Calu3 (cell line): ENCODE data around the gene CYBRD1. TPM values are rescaled to one million over a fixed set of nuclear protein-coding genes. Genes with fewer than 3 reads are reported as not detected.

Source experiments
- BruUV-seq: library from RNA; stranded (reverse); fragments of 400-500 nt; replicated peaks from 2 replicates; lab custom pipeline; 2021; lab: Mats Ljungman, UMichigan
- CTCF ChIA-PET: fragments of 300-600 bp; sonication (Branson Sonifier 250); formaldehyde crosslinking; loops from one replicate; lab custom pipeline; 2022; ENCODE audit warnings: antibody characterized with exemption; lab: Charles Lee
- DNase-seq: peaks from one replicate; pipeline ENCODE4 v3.0.0; 2022
- H3K27ac Mint-ChIP-seq: one replicate; pipeline ENCODE4 v1.8.0; 2022; ENCODE audit warnings: mixed read lengths; ENCODE audit not compliant: unreplicated experiment
- H3K27me3 Mint-ChIP-seq: one replicate; pipeline ENCODE4 v1.8.0; 2022; ENCODE audit warnings: mixed read lengths; ENCODE audit not compliant: unreplicated experiment
- H3K36me3 Mint-ChIP-seq: one replicate; pipeline ENCODE4 v1.8.0; 2022; ENCODE audit warnings: mild to moderate bottlenecking, moderate library complexity, mixed read lengths; ENCODE audit not compliant: insufficient read depth, unreplicated experiment
- H3K4me1 Mint-ChIP-seq: one replicate; pipeline ENCODE4 v1.8.0; 2022; ENCODE audit warnings: mild to moderate bottlenecking, low read depth, mixed read lengths; ENCODE audit not compliant: unreplicated experiment
- H3K4me3 Mint-ChIP-seq: one replicate; pipeline ENCODE4 v1.8.0; 2022; ENCODE audit warnings: mild to moderate bottlenecking, low read depth, moderate library complexity, mixed read lengths; ENCODE audit not compliant: unreplicated experiment
- H3K9me3 Mint-ChIP-seq: one replicate; pipeline ENCODE4 v1.8.0; 2022; ENCODE audit warnings: low read depth, mixed read lengths; ENCODE audit not compliant: unreplicated experiment
- intact Hi-C: fragments of 100-400 bp; cut with micrococcal nuclease; formaldehyde crosslinking; loops from one replicate; pipeline ENCODE4 v1.10.0; 2022; ENCODE audit not compliant: unreplicated experiment
- total RNA-seq: library from RNA; stranded (reverse); gene quantifications from 2 replicates; pipeline ENCODE4 v1.2.3, GENCODE V29; 2022
- TF ChIP-seq, protein P1 (sequence below): fragments of 200-600 bp; IDR thresholded peaks from one replicate; pipeline ENCODE4 v1.8.0; 2022; ENCODE audit warnings: antibody characterized with exemption; ENCODE audit not compliant: unreplicated experiment

The CYBRD1 gene
- total RNA-seq, 1 experiment from 2014 or later, result 2.6 TPM

DNA sequence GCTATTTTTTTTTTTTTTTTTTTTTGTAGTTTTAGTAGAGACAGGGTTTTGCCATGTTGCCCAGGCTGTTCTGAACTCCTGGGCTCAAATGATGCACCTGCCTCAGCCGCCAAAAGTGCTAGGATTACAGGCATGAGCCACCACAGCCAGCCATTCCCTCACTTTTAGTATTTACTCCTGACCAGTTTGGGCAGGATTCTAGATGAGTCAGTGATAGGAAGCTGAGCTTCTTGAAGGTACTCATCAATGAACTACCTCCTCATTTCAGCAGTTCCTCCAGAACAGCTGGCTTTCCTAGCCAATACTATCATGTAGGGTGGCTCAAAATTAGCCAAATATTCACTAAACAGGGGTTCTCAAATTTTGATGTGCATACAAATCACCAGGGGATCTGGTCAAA is 57.2 kb downstream of the CYBRD1 start:
- Mint-ChIP-seq H3K27me3 (no peaks in the 10 kb centered on the region), H3K36me3 (no peaks in the 10 kb centered on the region), H3K4me3 (no peak overlapping the region), H3K4me1 (no peaks in the 10 kb centered on the region), H3K27ac (no peak overlapping the region), H3K9me3 (no peaks in the 10 kb centered on the region)
- BruUV-seq, result no TSS peak
- CTCF ChIA-PET, result interaction anchor here (0.6 to 0.7 kb wide), 3 partner anchors 51 to 541 kb away, joined by 3 to 4 read pairs (median 4); no protein-coding TSS in a partner anchor
- TF ChIP-seq, protein P1, sequence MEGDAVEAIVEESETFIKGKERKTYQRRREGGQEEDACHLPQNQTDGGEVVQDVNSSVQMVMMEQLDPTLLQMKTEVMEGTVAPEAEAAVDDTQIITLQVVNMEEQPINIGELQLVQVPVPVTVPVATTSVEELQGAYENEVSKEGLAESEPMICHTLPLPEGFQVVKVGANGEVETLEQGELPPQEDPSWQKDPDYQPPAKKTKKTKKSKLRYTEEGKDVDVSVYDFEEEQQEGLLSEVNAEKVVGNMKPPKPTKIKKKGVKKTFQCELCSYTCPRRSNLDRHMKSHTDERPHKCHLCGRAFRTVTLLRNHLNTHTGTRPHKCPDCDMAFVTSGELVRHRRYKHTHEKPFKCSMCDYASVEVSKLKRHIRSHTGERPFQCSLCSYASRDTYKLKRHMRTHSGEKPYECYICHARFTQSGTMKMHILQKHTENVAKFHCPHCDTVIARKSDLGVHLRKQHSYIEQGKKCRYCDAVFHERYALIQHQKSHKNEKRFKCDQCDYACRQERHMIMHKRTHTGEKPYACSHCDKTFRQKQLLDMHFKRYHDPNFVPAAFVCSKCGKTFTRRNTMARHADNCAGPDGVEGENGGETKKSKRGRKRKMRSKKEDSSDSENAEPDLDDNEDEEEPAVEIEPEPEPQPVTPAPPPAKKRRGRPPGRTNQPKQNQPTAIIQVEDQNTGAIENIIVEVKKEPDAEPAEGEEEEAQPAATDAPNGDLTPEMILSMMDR, result no peak
- intact Hi-C loops, result no loop called here
- DNase-seq, result no peak

DNA sequence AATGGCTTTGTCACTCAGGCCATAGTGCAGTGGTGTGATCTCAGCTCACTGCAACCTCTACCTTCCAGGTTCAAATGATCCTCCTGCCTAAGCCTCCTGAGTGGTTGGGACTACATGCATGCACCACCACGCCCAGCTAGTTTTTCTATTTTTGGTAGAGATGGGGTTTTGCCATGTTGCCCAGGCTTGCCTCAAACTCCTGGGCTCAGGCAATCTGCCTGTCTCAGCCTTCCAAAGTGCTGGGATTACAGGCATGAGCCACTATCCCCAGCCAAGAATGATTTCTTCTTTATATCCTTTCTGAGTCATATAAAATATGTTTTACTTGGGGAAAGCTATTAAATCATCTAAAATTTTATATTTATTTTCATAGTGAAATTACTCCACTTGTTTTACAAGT is 61.3 kb downstream of the CYBRD1 start:
- peaks cover 21% of the 10 kb centered on the region for H3K27me3 Mint-ChIP-seq
- no peak overlapping the region for H3K4me3 Mint-ChIP-seq
- intact Hi-C loops, result no loop called here
- TF ChIP-seq, protein P1, result no peak
- DNase-seq, result no peak
- CTCF ChIA-PET, result interaction anchor here (0.8 kb wide), 1 partner anchor 523 kb away, joined by 7 read pairs; no protein-coding TSS in a partner anchor
- H3K27ac Mint-ChIP-seq, result no peak overlapping the region
- no TSS peak for BruUV-seq
- no peaks in the 10 kb centered on the region for H3K9me3 Mint-ChIP-seq
- no peaks in the 10 kb centered on the region for H3K36me3 Mint-ChIP-seq
- no peaks in the 10 kb centered on the region for H3K4me1 Mint-ChIP-seq

DNA sequence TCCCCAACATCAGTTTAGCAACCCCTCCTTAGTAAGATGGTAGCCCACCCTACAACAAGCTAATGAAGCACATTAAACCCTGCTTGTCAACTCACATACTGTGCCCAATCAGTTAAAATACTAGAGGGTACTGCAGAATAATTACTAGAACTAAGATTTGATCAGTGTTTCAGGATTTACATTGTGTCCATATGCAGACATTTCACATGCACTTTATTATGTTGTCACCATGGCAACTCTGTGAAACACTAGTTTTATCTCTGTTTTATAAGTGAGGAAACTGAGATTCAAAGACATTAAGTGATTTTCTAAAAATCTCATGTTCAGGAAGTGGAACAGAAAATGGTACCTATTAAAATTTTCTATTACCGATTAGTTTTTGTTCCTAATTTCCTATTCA is 61.7 kb downstream of the CYBRD1 start:
- BruUV-seq, result no TSS peak
- intact Hi-C loops, result no loop called here
- H3K4me3 Mint-ChIP-seq, result no peak overlapping the region
- no peaks in the 10 kb centered on the region for H3K9me3 Mint-ChIP-seq
- no peaks in the 10 kb centered on the region for H3K4me1 Mint-ChIP-seq
- H3K36me3 Mint-ChIP-seq, result no peaks in the 10 kb centered on the region
- peaks cover 21% of the 10 kb centered on the region for H3K27me3 Mint-ChIP-seq
- DNase-seq, result no peak
- CTCF ChIA-PET, result no interaction called here
- TF ChIP-seq, protein P1, result no peak
- no peak overlapping the region for H3K27ac Mint-ChIP-seq

DNA sequence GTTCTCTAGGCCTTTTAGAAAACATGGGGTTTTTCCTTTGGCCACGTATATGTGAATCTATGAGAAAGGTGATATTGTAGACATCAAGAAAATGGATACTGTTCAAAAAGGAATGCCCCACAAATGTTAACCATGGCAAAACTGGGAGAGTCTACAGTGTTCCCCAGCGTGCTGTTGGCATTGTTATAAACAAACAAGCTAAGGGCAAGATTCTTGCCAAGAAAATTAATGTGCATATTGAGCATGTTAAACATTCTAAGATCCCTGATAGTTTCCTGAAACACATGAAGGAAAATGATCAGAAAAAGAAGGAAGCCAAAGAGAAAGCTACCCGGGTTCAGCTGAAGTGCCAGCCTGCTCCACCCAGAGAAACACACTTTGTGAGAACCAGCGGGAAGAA is 64.9 kb downstream of the CYBRD1 start:
- intact Hi-C loops, result no loop called here
- Mint-ChIP-seq H3K4me3 (no peak overlapping the region), H3K27me3 (peaks cover 44% of the 10 kb centered on the region), H3K27ac (no peak overlapping the region), H3K9me3 (no peaks in the 10 kb centered on the region), H3K36me3 (no peaks in the 10 kb centered on the region), H3K4me1 (no peaks in the 10 kb centered on the region)
- DNase-seq, result no peak
- BruUV-seq, result no TSS peak
- CTCF ChIA-PET, result no interaction called here
- TF ChIP-seq, protein P1, result no peak
